PC-3 (cell line): ENCODE results near the gene IYD. TPM values are rescaled to one million over a fixed set of nuclear protein-coding genes. Genes with fewer than 3 reads are reported as not detected.

Source experiments
- ATAC-seq: fragments of 200-7000 bp; cut with Tn5 transposase; 2 replicates; pipeline ENCODE4 v1.9.1; 2020; ENCODE audit warnings: mild to moderate bottlenecking, moderate library complexity
- BruUV-seq: library from RNA; stranded (reverse); fragments of 400-500 nt; replicated peaks from 2 replicates; lab custom pipeline; 2021; lab: Mats Ljungman, UMichigan
- CTCF ChIA-PET: fragments of 300-600 bp; sonication (Branson Sonifier 250); formaldehyde crosslinking; loops from one replicate; lab custom pipeline; 2022; ENCODE audit warnings: antibody characterized with exemption; lab: Charles Lee
- POLR2A ChIA-PET: fragments of 300-600 bp; sonication (Branson Sonifier 250); formaldehyde crosslinking; loops from one replicate; lab custom pipeline; 2022; ENCODE audit warnings: antibody characterized with exemption; ENCODE audit not compliant: unreplicated experiment; lab: Charles Lee
- DNase-seq: peaks from one replicate; pipeline ENCODE4 v3.0.0-alpha.2; 2015
- H2AFZ ChIP-seq: fragments of 300-600 bp; sonication (generic); 2 replicates; pipeline ENCODE4 v1.6.0; 2016; ENCODE audit warnings: antibody characterized with exemption, low read length
- H3F3A ChIP-seq: fragments of 300-600 bp; sonication (generic); one replicate; pipeline ENCODE4 v1.6.0; 2017; ENCODE audit warnings: antibody characterized with exemption, low read length, control low read depth, mild to moderate bottlenecking; ENCODE audit not compliant: unreplicated experiment
- H3K27ac ChIP-seq: fragments of 300-600 bp; sonication (generic); 2 replicates; pipeline ENCODE4 v1.5.1; 2016; ENCODE audit warnings: mild to moderate bottlenecking, low read length
- H3K27me3 ChIP-seq: fragments of 300-600 bp; sonication (generic); 2 replicates; pipeline ENCODE4 v1.6.1; 2016; ENCODE audit warnings: low read length, mixed read lengths
- H3K36me3 ChIP-seq: fragments of 300-600 bp; sonication (generic); 2 replicates; pipeline ENCODE4 v1.6.1; 2016; ENCODE audit warnings: low read depth, mixed run types, low read length, mixed read lengths
- H3K4me1 ChIP-seq: fragments of 300-600 bp; sonication (generic); 2 replicates; pipeline ENCODE4 v1.5.1; 2016; ENCODE audit warnings: low read length; ENCODE audit not compliant: insufficient read depth
- H3K4me2 ChIP-seq: fragments of 300-600 bp; sonication (generic); 2 replicates; pipeline ENCODE4 v1.6.0; 2016; ENCODE audit warnings: low read length
- H3K4me3 ChIP-seq: fragments of 300-600 bp; sonication (generic); 2 replicates; pipeline ENCODE4 v1.5.1; 2016; ENCODE audit warnings: mild to moderate bottlenecking, low read length, mixed read lengths
- H3K79me2 ChIP-seq: fragments of 300-600 bp; sonication (generic); 2 replicates; pipeline ENCODE4 v1.6.1; 2017; ENCODE audit warnings: low read length, mixed read lengths
- H3K9ac ChIP-seq: fragments of 300-600 bp; sonication (generic); 2 replicates; pipeline ENCODE4 v1.6.0; 2016; ENCODE audit warnings: mild to moderate bottlenecking, low read length
- H3K9me2 ChIP-seq: fragments of 300-600 bp; sonication (generic); replicated peaks from 2 replicates; pipeline ENCODE4 v1.6.1; 2016; ENCODE audit warnings: mixed run types, low read length, mixed read lengths
- H3K9me3 ChIP-seq: fragments of 300-600 bp; sonication (generic); 2 replicates; pipeline ENCODE4 v1.6.1; 2016; ENCODE audit warnings: low read length, mixed read lengths
- H4K20me1 ChIP-seq: fragments of 300-600 bp; sonication (generic); 2 replicates; pipeline ENCODE4 v1.6.1; 2016; ENCODE audit warnings: low read length, mixed read lengths
- EZH2 ChIP-seq: fragments of 300-600 bp; sonication (generic); IDR thresholded peaks from one replicate; pipeline ENCODE4 v1.6.1; 2017; ENCODE audit warnings: antibody characterized with exemption, mild to moderate bottlenecking, low read length; ENCODE audit not compliant: unreplicated experiment
- EZH2phosphoT487 ChIP-seq: fragments of 300-600 bp; sonication (generic); IDR thresholded peaks from 2 replicates; pipeline ENCODE4 v1.6.1; 2018; ENCODE audit warnings: mild to moderate bottlenecking, antibody characterized with exemption, low read length, borderline replicate concordance
- intact Hi-C: fragments of 100-400 bp; cut with micrococcal nuclease; formaldehyde crosslinking; loops from 2 replicates; pipeline ENCODE4 v1.9.0; 2023
- total RNA-seq: library from RNA; depleted of rRNA; stranded (reverse); fragments of >200 nt; gene quantifications from 2 replicates; pipeline ENCODE4 v1.2.3, GENCODE V29; 2014
- TF ChIP-seq, protein P1 (sequence below): fragments of 300-600 bp; sonication (generic); conservative IDR thresholded peaks from 2 replicates; pipeline ENCODE4 v1.5.1; 2017; ENCODE audit warnings: antibody characterized with exemption, low read depth, mild to moderate bottlenecking, low read length

The IYD gene
- total RNA-seq, 1 experiment from 2014 or later, result 0.04 TPM

DNA sequence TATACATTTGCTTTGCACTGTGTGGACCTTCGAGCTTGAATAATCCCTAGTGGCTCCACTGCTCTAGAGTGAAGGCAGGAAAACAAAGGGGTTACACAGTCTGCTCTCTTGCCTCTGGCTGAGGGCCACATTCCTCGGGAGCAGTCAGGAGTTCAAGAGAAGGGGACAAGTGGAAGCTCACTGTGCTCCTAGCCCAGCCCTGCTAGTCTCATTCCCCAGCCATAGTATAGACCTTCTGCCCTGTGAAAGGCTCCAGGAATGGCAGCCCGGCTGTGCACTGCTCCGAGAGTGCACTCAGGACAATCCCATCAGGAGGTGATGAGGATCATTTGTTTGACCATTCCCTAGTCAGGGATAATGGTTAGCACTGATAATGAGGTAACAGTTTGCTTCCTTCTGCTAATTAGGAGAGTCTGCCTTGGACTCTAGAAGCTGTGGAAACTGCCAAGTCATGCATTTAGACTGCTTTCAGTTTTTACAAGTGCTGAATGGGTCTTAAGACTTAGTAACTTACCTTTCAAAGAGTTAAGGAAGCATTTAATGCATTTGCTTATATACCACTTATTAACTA lies 8.5 kb downstream of the IYD start:
- ChIA-PET POLR2A (no interaction called here), CTCF (no interaction called here)
- Histone ChIP-seq H3K9ac (no peak overlapping the region), H3K9me3 (no peaks in the 10 kb centered on the region), H3F3A (no peaks in the 10 kb centered on the region), H3K9me2 (no peaks in the 10 kb centered on the region), H3K4me2 (no peak overlapping the region), H3K4me1 (no peaks in the 10 kb centered on the region), H4K20me1 (no peaks in the 10 kb centered on the region), H3K27me3 (no peaks in the 10 kb centered on the region), H3K4me3 (no peak overlapping the region), H3K27ac (no peak overlapping the region), H3K79me2 (no peaks in the 10 kb centered on the region), H3K36me3 (no peaks in the 10 kb centered on the region), H2AFZ (no peak overlapping the region)
- TF ChIP-seq, protein P1, sequence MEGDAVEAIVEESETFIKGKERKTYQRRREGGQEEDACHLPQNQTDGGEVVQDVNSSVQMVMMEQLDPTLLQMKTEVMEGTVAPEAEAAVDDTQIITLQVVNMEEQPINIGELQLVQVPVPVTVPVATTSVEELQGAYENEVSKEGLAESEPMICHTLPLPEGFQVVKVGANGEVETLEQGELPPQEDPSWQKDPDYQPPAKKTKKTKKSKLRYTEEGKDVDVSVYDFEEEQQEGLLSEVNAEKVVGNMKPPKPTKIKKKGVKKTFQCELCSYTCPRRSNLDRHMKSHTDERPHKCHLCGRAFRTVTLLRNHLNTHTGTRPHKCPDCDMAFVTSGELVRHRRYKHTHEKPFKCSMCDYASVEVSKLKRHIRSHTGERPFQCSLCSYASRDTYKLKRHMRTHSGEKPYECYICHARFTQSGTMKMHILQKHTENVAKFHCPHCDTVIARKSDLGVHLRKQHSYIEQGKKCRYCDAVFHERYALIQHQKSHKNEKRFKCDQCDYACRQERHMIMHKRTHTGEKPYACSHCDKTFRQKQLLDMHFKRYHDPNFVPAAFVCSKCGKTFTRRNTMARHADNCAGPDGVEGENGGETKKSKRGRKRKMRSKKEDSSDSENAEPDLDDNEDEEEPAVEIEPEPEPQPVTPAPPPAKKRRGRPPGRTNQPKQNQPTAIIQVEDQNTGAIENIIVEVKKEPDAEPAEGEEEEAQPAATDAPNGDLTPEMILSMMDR, result no peak
- no peak for TF ChIP-seq EZH2
- no peak for TF ChIP-seq EZH2phosphoT487
- no TSS peak for BruUV-seq
- ATAC-seq (no peak), DNase-seq (no peak)
- intact Hi-C loops, result no loop called here

DNA sequence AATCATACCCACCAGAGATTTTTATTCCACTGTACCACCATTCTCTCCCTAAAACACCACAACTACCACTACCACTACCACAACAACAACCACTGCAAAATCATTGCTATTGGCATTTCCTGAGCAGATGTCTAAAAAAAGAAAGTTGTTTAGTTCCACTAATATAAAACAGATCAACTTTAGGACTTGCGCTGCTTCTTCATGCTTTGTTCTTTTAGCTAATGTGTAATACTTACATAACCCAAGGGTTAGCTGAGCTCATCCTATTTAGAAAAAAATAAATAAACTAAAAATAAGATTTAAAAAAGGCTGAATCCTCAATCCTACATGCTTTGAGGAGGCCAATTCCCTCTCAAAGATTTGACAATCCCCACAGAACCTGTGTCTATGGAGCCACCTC lies 11.4 kb downstream of the IYD start:
- no peaks in the 10 kb centered on the region for H3K9me3 ChIP-seq
- H3K4me2 ChIP-seq, result no peak overlapping the region
- no peak overlapping the region for H2AFZ ChIP-seq
- ChIA-PET POLR2A (no interaction called here), CTCF (no interaction called here)
- DNase-seq (no peak), ATAC-seq (no peak)
- no peak overlapping the region for H3K27ac ChIP-seq
- H3K9ac ChIP-seq, result no peak overlapping the region
- H3K27me3 ChIP-seq, result no peaks in the 10 kb centered on the region
- no peaks in the 10 kb centered on the region for H3F3A ChIP-seq
- H4K20me1 ChIP-seq, result no peaks in the 10 kb centered on the region
- H3K9me2 ChIP-seq, result no peaks in the 10 kb centered on the region
- no peaks in the 10 kb centered on the region for H3K36me3 ChIP-seq
- no TSS peak for BruUV-seq
- no peaks in the 10 kb centered on the region for H3K79me2 ChIP-seq
- no peak overlapping the region for H3K4me3 ChIP-seq
- H3K4me1 ChIP-seq, result no peaks in the 10 kb centered on the region
- TF ChIP-seq EZH2phosphoT487 (no peak), EZH2 (no peak)
- TF ChIP-seq, protein P1, result no peak
- intact Hi-C loops, result no loop called here

DNA sequence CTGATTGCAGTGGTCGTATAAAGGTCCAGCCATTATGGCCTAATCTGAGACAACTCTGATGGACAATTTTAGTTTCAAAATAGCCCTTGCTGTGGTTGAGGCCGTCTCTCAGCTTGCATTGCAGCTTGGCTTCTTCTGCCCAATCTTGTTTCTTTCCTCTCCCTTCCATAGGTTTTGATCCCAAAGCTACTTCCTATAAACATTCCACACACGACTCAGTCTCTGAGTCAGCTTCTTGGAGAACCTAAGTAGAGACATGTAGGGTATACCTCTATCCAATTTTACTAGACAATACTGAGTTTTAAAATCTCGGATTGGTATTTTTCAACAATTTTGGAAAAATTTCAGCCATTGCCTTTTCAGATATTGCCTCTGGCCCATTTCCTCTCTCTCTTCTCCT lies 13.4 kb downstream of the IYD start:
- no peak for DNase-seq
- Histone ChIP-seq H3K27ac (no peak overlapping the region), H3K36me3 (no peaks in the 10 kb centered on the region), H3K4me1 (no peaks in the 10 kb centered on the region), H3K9ac (no peak overlapping the region), H3K9me3 (no peaks in the 10 kb centered on the region), H3K79me2 (no peaks in the 10 kb centered on the region), H3F3A (no peaks in the 10 kb centered on the region), H3K4me2 (no peak overlapping the region), H3K9me2 (no peaks in the 10 kb centered on the region), H3K4me3 (no peak overlapping the region), H3K27me3 (no peaks in the 10 kb centered on the region), H2AFZ (no peak overlapping the region), H4K20me1 (no peaks in the 10 kb centered on the region)
- ChIA-PET POLR2A (no interaction called here), CTCF (no interaction called here)
- BruUV-seq, result no TSS peak
- ATAC-seq, result no peak
- intact Hi-C loops, result no loop called here
- TF ChIP-seq, protein P1, result no peak
- no peak for TF ChIP-seq EZH2
- no peak for TF ChIP-seq EZH2phosphoT487
